ENCODE measurements around the gene S100A4.
"Not testable (repeated sequence)": the region's sequence is repeated elsewhere in the genome, so short reads cannot be mapped to it uniquely, and the experiment has no call there.

S100A4 gene

DNA sequence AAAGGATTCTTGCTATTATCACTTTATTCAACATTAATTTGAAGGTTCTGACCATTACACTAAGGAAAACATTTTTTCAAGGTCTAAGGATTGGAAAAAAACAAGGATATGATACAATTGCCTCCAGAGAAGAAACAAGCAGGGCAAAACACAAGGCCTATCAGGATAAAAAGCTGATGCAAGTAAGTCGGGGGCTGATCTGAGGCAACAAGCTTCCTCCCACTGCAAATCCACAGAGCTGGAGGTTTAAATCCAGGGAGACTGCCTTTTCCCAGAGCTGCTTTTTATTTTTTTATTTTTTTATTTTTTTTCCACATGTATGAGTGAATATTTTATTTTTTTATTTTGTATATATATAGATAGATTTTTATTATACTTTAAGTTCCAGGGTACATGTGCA lies 39.4 kb upstream of the S100A4 start:
- peak; percentile 71 for DNase-seq

GRCh38 chr1:153583976-153584375 lies 38.4 kb upstream of the S100A4 start:
- Histone ChIP-seq H3K4me3 (ENCODE audit: low read depth, low read length) (no peak overlapping the region), H3K9me3 (ENCODE audit: severe bottlenecking) (peaks cover 9% of the 10 kb centered on the region), H3K36me3 (no peaks in the 10 kb centered on the region), H3K27ac (peak overlapping the region; percentile 81), H3K27me3 (ENCODE audit: insufficient read depth, low read depth, severe bottlenecking) (no peaks in the 10 kb centered on the region)
- no peak for TF ChIP-seq CTCF (IDR thresholded peaks at IDR 0.05; ENCODE audit: low read depth, low read length)
- DNase-seq = no peak

More for the DNA sequence above, 39.4 kb upstream of the S100A4 start:
- H3K27me3 ChIP-seq (ENCODE audit: insufficient read depth, low read depth, severe bottlenecking) = no peaks in the 10 kb centered on the region
- TF ChIP-seq CTCF (IDR thresholded peaks at IDR 0.05; ENCODE audit: low read depth, low read length) = no peak
- no peaks in the 10 kb centered on the region for H3K36me3 ChIP-seq
- no peak overlapping the region for H3K4me3 ChIP-seq (ENCODE audit: low read depth, low read length)
- H3K9me3 ChIP-seq (ENCODE audit: severe bottlenecking) = peaks cover 9% of the 10 kb centered on the region
- peak overlapping the region; percentile 81 for H3K27ac ChIP-seq

DNA sequence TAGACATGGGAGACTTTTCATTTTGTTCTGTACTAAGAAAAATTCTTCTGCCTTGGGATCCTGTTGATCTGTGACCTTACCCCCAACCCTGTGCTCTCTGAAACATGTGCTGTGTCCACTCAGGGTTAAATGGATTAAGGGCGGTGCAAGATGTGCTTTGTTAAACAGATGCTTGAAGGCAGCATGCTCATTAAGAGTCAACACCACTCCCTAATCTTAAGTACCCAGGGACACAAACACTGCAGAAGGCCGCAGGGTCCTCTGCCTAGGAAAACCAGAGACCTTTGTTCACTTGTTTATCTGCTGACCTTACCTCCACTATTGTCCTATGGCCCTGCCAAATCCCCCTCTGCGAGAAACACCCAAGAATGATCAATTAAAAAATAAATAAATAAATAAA lies 37.9 kb upstream of the S100A4 start:
- H3K27me3 ChIP-seq (ENCODE audit: insufficient read depth, low read depth, severe bottlenecking); H3K36me3 ChIP-seq; H3K4me3 ChIP-seq (ENCODE audit: low read depth, low read length); H3K9me3 ChIP-seq (ENCODE audit: severe bottlenecking): not testable (repeated sequence)
- peak overlapping the region; percentile 81 for H3K27ac ChIP-seq
- DNase-seq = peak; percentile 55

DNA sequence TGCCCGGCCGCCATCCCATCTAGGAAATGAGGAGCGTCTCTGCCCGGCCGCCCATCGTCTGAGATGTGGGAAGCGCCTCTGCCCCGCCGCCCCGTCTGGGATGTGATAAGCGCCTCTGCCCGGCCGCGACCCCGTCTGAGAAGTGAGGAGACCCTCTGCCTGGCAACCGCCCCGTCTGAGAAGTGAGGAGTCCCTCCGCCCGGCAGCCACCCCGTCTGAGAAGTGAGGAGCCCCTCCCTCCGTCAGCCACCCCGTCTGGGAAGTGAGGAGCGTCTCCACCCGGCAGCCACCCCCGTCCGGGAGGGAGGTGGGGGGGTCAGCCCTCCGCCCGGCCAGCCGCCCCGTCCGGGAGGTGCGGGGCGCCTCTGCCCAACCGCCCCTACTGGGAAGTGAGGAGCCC lies 37.2 kb upstream of the S100A4 start:
- H3K9me3 ChIP-seq (ENCODE audit: severe bottlenecking); DNase-seq; H3K4me3 ChIP-seq (ENCODE audit: low read depth, low read length): not testable (repeated sequence)

DNA sequence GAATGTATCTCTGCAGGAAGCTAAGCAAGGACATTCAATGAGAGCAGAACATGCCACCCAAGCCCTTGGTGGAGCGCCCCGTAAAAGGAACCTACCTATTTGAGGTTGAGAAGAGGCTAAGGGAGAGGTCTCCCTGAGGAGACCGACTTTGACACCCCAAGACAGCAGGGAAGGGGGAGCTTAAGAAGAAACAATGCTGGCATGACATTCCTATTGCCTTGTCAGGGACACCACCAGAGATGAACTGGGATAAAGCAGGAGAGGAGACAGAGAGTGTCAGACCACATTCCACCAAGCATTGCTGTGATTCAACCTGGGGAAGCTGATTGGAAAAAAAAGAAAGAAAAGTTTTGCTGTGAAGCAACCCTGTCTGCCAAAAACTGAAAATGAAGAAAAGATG lies 33.3 kb upstream of the S100A4 start:
- TF ChIP-seq CTCF (IDR thresholded peaks at IDR 0.05; ENCODE audit: low read depth, low read length) = no peak
- DNase-seq = no peak
- Histone ChIP-seq H3K4me3 (ENCODE audit: low read depth, low read length) (no peak overlapping the region), H3K36me3 (no peaks in the 10 kb centered on the region), H3K27me3 (ENCODE audit: insufficient read depth, low read depth, severe bottlenecking) (no peaks in the 10 kb centered on the region), H3K9me3 (ENCODE audit: severe bottlenecking) (peaks cover 16% of the 10 kb centered on the region), H3K27ac (no peak overlapping the region)

More for the DNA sequence above, 37.2 kb upstream of the S100A4 start:
- H3K36me3 ChIP-seq; H3K27me3 ChIP-seq (ENCODE audit: insufficient read depth, low read depth, severe bottlenecking): not testable (repeated sequence)
- H3K27ac ChIP-seq = peak overlapping the region; percentile 81

- Histone ChIP-seq H3K9me3 (ENCODE audit: severe bottlenecking) (peaks cover 16% of the 10 kb centered on the region), H3K4me3 (ENCODE audit: low read depth, low read length) (no peak overlapping the region), H3K27ac (no peak overlapping the region), H3K36me3 (no peaks in the 10 kb centered on the region), H3K27me3 (ENCODE audit: insufficient read depth, low read depth, severe bottlenecking) (no peaks in the 10 kb centered on the region)
- TF ChIP-seq CTCF (IDR thresholded peaks at IDR 0.05; ENCODE audit: low read depth, low read length) = no peak
- DNase-seq = no peak
These were observed 32.9 kb upstream of the S100A4 start for GRCh38 chr1:153578490-153578889.

- no peak overlapping the region for H3K4me3 ChIP-seq (ENCODE audit: low read depth, low read length)
- no peak for TF ChIP-seq CTCF (IDR thresholded peaks at IDR 0.05; ENCODE audit: low read depth, low read length)
- H3K27ac ChIP-seq = peak overlapping the region; percentile 87
- H3K9me3 ChIP-seq (ENCODE audit: severe bottlenecking) = peaks cover 16% of the 10 kb centered on the region
- H3K27me3 ChIP-seq (ENCODE audit: insufficient read depth, low read depth, severe bottlenecking) = no peaks in the 10 kb centered on the region
- no peaks in the 10 kb centered on the region for H3K36me3 ChIP-seq
- no peak for DNase-seq
These were observed 32.0 kb upstream of the S100A4 start for GRCh38 chr1:153577624-153578051.
